NCI-H1694 treated with DMSO at 0.1 percent for 48 hours (cell line): ENCODE results near the gene TIMP2.
"Not testable (repeated sequence)": the region's sequence is repeated elsewhere in the genome, so short reads cannot be mapped to it uniquely, and the experiment has no call there.

Experiments
- DNase-seq: peaks from one replicate; lab custom pipeline; 2025; lab: John Stamatoyannopoulos, UW

TIMP2 gene

DNA sequence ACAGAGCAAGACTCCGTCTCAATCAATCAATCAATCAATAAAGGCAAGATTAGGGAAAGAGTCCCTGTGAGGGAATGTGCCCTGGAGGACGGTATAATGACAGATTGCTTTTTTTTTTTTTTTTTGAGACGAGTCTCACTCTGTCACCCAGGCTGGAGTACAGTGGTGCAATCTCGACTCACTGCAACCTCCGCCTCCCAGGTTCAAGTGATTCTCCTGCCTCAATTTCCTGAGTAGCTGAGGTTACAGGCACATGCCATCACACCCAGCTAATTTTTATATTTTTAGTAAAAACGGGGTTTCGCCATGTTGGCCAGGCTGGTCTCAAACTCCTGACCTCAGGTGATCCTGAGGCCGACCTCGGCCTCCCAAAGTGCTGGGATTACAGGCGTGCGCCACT, 35.1 kb downstream of the TIMP2 start:
- not testable (repeated sequence) for DNase-seq

- DNase-seq = no peak
Observed at GRCh38 chr17:78889531-78889930, 35.7 kb downstream of the TIMP2 start.

DNA sequence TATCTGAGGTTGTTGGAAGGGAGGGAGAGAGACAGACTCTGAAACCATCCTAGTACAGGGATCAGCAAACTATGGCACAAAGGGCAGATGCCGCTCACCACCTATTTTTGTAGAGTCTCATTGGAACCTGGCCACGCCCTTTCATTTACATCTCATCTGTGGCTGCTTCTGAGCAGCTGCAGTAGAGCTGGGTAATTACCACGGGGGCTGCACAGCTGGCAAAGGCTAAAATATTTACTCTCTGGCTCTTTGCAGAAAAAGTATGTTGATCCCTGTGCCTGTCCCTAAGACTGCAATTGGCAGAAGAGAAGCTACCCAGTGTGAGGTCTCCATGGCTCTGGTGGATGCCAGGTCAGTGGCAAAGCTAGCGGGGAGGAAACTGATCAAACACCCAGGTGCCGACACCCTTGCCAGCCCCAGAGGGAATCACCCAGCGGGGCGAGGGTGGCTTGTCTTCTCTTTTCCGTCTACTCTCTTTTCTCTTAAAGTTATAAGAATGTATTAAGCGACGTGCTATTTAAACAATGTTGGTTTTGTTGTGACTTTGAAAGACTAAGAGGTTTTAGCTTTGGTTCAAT, 36.2 kb downstream of the TIMP2 start:
- DNase-seq = peak; percentile 39

- no peak for DNase-seq
Observed at GRCh38 chr17:78886954-78887353, 38.2 kb downstream of the TIMP2 start.

DNA sequence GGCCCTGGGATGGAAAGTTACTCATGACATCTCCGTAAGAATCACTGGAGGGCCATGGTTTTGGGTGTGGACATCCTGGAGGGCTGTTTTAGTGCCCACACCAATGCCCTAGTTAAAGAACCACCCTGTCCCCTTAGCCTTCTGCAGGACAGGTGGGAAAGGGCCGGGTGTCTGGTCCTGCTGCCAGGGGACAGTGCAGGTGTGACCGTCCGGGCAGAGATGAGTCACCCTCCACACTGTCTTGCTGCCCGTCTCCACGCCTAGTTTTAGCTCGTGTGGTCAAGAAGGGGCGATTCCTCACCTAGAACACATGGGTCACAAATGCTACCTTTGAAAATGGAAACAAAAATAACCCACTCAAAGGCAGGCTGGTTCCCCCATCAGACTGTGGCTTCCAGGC, 39.2 kb downstream of the TIMP2 start:
- DNase-seq = no peak

DNA sequence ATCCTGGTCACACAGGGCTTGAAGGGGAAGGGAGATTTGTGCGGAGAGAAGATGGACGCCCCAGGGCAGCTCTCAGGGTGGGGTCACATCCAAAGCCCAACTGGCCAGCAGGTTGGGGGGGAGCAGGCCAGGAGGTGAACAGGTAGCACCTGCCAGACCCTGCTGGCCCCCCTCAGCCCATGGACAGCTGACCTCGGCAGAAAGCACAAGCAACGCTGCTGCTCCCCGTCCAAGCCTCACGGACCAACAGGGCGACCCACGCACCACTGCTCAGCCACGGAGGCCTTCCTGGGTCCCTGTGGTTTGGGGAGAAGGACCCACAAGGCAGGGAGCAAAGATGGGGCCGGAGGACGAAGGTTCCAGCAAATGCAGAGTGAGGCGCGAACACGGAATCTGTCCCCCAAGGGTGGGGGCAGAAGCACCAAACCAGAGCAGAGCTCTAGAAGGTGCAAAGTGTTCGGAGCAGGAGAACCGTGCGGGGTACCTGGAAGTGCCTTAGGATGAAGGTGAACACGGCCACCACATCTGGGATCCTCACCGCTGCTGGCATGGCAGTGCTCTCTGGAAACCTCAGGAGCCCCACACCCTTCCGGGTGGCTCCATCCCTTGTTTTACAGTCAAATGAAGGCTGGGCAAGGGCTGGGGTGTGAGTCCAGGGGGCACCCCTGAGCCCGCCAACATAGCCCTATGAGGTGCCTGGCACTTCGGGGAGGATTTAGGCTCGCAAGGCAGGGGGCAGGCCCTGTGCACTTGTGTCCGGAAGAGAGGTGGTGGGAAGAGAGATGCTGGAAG, 40.1 kb downstream of the TIMP2 start:
- no peak for DNase-seq

DNA sequence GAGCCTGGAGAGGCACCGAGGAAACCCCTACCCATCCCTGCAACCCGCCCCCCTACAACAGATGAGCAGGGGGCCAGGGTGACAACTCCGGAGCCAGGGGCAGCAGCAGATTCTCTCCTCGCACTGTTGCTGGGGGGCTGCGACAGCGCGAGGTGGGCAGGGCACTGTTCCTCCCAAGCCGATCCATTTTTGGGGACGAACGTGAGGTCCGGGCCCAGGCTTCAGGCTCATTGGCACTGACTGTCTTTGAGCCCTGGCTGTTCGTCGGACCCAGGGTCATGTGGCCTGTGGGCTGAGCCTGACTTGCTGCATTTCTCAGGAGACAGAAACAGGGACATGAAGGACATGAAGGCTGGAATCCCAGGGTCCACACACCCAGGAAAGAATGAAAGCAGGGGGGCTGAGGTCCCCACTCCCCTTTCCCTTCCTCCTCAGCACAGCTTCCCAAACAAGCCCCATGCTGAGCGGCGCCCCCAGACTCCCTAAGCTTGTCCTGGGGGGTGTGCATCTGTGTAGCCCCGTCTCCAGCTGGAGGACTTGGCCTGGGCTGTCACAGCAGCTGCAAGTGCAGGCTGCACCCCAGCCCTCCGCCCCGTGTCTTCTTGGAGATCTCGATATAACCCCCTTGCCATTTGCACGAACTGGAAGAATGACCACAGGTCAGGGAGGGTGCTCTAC, 40.9 kb downstream of the TIMP2 start:
- DNase-seq = no peak

DNA sequence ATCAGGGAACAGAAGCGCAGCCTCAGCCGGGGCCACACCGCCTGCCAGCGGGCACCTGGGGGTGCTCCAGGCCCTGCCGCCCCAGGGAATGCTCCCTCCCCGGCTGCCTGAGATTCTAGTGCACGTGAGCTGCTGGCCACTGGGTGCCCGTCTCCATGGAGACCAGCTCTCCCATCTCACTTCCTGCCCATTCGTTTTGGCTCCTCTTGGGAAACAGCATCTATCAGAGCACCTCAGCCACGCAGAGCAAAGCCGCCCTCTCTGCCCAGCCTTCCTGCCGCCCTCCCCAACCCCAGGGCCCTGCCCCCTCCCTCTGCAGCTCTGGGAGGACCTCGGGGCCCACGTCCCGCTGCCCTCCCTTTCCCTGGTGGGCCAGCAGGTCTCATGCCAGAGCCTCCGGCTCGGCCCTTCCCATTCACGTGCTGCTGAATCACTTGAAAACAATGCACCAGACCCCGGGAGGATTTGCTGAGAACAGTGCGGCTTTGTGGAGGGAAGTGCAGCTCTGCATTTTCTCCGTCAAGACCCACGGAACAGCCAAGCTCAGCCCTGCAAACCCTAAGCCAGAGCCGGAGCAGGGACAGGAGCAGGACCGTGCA, 41.6 kb downstream of the TIMP2 start:
- DNase-seq = no peak

- no peak for DNase-seq
Observed at GRCh38 chr17:78883089-78883532, 42.1 kb downstream of the TIMP2 start.

GRCh38 chr17:78882540-78883088, 42.6 kb downstream of the TIMP2 start:
- no peak for DNase-seq

- DNase-seq = no peak
Observed at GRCh38 chr17:78879635-78880186, 45.5 kb downstream of the TIMP2 start.

- DNase-seq = no peak
Observed at GRCh38 chr17:78878871-78879527, 46.2 kb downstream of the TIMP2 start.

DNA sequence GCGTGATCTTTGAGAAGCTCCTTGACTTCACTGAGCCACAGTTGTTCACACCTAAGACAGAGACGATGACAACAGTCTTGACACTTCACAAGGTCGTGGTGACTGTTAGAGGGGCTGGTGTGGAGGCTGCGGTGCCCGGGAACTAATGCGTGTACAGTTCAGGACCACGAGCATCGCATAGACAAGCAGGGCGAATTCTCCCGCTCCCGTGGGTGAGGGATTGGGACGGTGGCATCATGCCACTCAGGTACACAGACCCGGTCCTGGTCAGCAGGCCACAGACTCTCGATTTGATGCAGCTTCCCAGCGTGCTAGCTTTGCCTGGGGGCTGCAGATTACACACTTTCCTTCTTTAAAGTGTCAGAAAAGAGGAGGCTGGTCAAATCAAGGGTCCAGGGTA, 46.9 kb downstream of the TIMP2 start:
- no peak for DNase-seq

DNA sequence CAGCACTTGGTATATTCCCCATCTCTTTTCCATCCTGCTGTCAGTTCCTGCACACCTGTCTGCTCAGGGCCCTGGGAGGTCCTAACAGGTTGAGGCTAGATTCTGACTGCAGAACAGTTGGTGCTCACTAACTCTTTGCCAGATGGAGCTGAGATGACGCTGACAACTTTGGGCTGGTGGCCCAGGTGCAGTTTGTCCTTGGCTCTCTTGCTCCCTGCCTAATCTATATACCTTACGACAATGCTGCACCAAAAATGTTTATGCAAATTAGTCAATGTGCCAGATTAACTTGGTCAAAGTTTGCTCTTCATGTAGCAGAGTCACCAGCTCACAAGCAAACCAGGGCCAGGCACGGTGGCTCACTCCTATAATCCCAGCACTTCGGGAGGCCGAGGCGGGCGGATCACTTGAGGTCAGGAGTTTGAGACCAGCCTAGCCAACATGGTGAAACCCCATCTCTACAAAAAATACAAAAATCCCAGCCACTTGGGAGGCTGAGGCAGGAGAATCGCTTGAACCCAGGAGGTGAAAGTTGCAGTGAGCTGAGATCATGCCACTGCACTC, 48.2 kb downstream of the TIMP2 start:
- DNase-seq = peak; percentile 41

- peak; percentile 6 for DNase-seq
Observed at GRCh38 chr17:78876094-78876597, 49.0 kb downstream of the TIMP2 start.

GRCh38 chr17:78875363-78876093, 49.7 kb downstream of the TIMP2 start:
- DNase-seq = no peak

DNA sequence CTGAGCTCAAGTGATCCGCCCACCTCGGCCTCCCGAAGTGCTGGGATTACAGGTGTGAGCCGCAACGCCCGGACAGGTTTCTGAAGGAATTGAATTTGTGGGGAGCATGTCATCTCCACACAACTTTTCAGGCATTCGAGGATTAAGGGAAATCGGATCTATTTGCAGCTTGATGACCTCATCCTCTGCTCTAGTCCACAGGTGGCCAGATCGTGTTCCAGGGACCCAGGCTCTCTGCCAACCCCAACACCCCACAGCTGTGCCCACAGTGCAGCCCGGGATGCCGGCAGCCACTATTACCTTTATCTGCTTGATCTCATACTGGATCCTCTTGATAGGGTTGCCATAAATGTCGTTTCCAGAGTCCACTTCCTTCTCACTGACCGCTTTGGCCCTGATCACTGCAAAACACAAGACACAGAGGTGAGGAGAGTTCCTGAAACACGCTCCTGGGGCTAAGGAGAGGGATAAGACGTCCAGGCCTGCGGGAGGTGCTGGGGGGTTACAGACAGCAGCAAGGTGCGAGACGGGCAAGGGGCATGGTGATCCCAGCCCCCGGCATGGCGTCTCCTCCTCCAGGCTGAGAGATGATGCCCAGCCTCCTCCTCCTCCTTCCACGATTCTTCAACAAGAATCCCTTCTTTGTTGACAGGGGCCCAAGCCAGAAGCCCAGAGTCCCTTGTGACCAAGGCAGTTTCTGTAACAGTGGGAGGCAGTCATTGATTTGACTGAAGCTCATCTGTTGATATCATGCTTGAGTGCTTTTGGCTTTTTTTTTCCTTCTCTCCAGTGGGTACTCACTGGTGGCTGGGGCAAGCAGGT, 51.5 kb downstream of the TIMP2 start:
- peak; percentile 83 for DNase-seq

- DNase-seq = no peak
Observed at GRCh38 chr17:78872486-78872885, 52.7 kb downstream of the TIMP2 start.

DNA sequence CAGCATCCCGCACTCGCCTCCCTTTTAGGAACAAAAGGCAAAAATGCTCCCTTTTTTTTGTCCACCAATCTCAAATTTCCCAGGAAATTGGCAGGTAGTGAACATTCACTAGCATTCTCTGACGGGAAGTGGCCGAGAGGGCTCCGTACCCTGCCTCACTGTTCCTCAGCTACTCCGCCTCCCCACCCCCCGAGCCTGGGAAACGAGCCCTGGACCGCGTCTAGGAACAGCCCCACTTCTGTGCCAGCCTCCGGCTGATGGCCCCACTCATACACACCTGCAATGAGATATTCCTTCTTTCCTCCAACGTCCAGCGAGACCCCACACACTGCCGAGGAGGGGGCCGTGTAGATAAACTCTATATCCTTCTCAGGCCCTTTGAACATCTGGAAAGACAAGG, 54.6 kb downstream of the TIMP2 start:
- DNase-seq = no peak
